Measurements from ENCODE around the gene SERTAD4.

DNA sequence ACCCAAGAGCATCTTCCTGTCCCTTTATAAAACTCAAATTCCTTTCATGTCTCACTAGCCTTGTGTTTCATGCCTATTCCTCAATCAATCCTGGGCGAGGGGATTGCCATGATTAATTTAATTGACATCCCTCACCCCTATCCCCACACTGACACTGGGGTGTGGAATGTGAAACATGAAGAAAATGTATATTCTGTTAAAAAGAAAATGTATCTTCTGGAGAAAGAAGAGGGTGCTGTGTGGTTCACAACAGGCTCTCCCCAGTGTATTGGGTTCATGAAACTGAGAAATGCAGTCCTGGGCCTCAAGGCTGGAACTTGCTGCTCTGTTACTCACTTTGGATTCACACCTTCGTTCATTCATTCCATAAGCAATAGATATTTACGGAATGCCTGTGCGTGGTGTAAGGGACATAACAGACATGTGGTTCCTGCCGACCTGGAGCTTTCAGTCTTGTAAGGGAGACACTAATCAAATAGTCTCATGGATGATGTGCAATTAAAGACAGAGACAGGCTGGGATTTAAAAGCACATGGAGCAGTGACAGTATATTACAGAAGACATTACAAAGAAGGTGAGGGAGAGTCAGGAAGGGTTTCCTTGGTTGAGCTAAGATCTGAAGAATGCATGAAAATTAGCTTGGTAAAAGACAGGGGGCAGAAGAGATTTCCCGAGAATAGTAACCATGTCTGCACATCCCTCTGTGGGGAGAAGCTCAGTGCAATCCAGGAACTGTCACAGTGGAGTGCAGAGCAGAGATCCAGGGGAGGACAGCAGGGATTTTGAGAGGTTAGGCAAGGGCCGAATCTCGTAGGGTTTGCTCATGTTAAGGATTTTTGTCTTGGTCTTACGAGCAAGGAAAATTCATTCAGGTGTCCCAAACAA is 32.1 kb downstream of the SERTAD4 start:
- TF ChIP-seq POLR2A (IDR thresholded peaks at IDR 0.05) (no peak), CTCF (IDR thresholded peaks at IDR 0.05) (no peak)
